Measurements from ENCODE around the gene MTURN.

Gene MTURN

DNA sequence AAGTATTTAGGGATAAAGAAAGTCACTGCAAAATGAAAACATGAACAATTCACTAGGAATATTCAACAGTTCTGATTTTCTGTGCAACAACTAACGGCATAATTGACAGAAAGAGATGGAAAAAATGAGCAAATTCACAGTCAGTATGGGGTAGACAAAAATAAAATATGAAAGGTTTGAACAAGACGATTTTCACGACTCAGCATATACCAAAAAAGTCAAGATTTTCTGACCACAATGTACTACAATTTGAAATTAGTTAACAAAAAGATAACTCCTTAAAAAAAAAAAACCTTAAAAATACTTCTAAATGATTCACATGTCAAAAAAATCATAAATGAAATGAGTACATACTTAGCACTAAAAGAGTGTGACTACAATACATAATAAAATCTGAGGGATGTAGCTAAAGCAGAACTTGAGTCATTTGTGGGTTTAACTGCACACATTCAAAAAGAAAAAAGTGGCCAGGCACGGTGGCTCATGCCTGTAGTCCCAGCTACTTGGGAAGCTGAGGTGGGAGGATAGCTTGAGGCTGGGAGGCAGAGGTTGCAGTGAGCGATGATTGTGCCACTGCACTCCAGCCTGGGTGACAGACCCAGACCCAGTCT, 22.6 kb upstream of the MTURN start:
- H3K36me3 ChIP-seq (ENCODE audit: control insufficient read depth, insufficient read depth, low read length) = peaks cover 3% of the 10 kb centered on the region
- H3K9me3 ChIP-seq (ENCODE audit: control insufficient read depth, low read length) = peaks cover 11% of the 10 kb centered on the region
- H3K4me3 ChIP-seq (ENCODE audit: extremely low read depth, insufficient read depth, low read length, poor library complexity, severe bottlenecking) = no peak overlapping the region
- no peak overlapping the region for H3K27ac ChIP-seq (ENCODE audit: low read depth, low read length, severe bottlenecking)
- H3K4me1 ChIP-seq (ENCODE audit: control insufficient read depth, insufficient read depth, low read length, poor library complexity, severe bottlenecking) = no peaks in the 10 kb centered on the region
- 100% methylated on average over 1 of the region's 5 CpGs; no CpG with 5 or more reads in 1 of the 2 experiments for WGBS, 2 experiments (ENCODE audit: insufficient coverage in 2 of 2)

DNA sequence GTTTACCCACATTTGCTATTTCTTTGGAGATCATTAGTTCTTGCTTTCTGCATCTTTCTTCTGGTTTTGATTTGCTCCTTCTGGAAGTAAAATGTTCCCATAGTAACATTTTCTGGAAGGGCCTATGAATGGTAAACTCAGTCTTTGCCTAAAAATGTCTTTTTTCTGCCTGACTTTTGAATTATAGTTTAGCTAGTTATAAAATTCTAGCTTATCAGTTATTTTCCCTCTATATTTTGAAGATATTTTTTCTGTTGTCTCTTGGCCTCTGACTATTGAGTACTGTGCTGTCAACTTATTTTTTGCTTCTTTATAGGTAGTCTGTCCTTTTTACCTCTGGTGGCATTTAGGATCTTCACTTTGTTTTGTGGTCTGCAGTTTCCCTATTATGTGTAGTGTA, 21.6 kb upstream of the MTURN start:
- Histone ChIP-seq H3K9me3 (ENCODE audit: control insufficient read depth, low read length) (peaks cover 11% of the 10 kb centered on the region), H3K4me3 (ENCODE audit: extremely low read depth, insufficient read depth, low read length, poor library complexity, severe bottlenecking) (no peak overlapping the region)

DNA sequence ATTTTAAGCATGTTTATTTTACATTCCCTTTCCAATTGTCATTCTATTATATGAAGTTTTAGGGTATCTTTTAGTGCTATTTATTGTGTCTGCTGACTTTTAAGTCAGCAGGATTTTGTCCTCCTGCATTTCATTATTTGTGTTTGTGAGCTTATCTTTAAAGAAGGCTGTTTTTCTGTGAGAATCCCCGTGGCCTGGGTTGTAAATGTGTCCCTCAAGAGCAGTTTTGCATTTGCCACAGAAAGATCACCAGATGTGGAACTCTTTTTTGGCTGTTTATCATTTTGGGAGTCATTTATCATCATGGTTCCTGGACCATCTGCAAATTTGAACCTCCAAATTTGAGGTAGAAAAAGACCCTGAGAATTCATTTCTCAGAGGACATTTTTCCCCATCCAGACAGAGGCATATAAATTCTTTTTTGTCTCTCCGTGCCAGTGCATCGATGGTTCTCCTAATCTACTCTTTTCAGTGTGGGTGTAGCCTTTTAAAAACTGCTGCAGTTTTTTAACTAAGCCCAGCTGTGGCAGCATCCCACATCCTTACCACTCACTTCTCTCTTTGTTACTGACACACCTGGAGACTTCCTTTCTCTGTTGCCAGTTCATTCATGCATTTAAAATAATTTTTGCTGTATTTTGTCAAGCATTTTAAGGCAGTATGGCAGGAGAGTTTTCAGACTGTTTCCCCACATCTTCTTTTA, 20.1 kb upstream of the MTURN start:
- Histone ChIP-seq H3K36me3 (ENCODE audit: control insufficient read depth, insufficient read depth, low read length) (no peaks in the 10 kb centered on the region), H3K27ac (ENCODE audit: low read depth, low read length, severe bottlenecking) (no peak overlapping the region), H3K4me3 (ENCODE audit: extremely low read depth, insufficient read depth, low read length, poor library complexity, severe bottlenecking) (no peak overlapping the region), H3K4me1 (ENCODE audit: control insufficient read depth, insufficient read depth, low read length, poor library complexity, severe bottlenecking) (no peaks in the 10 kb centered on the region), H3K9me3 (ENCODE audit: control insufficient read depth, low read length) (peaks cover 11% of the 10 kb centered on the region)
- 93 to 100% methylated on average over 1 to 2 of the region's 3 CpGs for WGBS, 2 experiments (ENCODE audit: insufficient coverage in 2 of 2)

More for the DNA sequence above, 21.6 kb upstream of the MTURN start:
- H3K36me3 ChIP-seq (ENCODE audit: control insufficient read depth, insufficient read depth, low read length) = peaks cover 3% of the 10 kb centered on the region
- no peaks in the 10 kb centered on the region for H3K4me1 ChIP-seq (ENCODE audit: control insufficient read depth, insufficient read depth, low read length, poor library complexity, severe bottlenecking)
- no peak overlapping the region for H3K27ac ChIP-seq (ENCODE audit: low read depth, low read length, severe bottlenecking)

DNA sequence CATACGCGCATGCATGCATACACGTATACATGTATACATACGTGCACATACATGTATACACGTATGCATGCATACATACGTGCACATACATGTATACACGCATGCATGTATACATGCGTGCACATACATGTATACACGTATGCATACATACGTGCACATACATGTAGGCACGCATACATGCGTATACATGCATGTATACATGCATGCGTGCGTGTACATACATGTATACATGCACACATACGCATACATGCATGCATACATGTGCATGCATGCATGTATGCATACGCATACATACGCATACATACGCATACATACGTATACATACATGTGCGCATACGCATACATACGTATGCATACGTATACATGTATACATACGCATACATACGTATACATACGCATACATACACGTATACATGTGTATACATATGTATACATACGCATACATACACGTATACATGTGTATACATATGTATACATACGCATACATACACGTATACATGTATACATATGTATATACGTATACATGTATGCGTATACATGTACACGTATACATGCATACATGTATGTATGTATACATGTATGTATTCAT, 19.0 kb upstream of the MTURN start:
- no peak overlapping the region for H3K4me3 ChIP-seq (ENCODE audit: extremely low read depth, insufficient read depth, low read length, poor library complexity, severe bottlenecking)
- 89 to 91% methylated on average over 27 of the region's 34 CpGs for WGBS, 2 experiments (ENCODE audit: insufficient coverage in 2 of 2)
- H3K27ac ChIP-seq (ENCODE audit: low read depth, low read length, severe bottlenecking) = no peak overlapping the region
- H3K4me1 ChIP-seq (ENCODE audit: control insufficient read depth, insufficient read depth, low read length, poor library complexity, severe bottlenecking) = no peaks in the 10 kb centered on the region
- H3K36me3 ChIP-seq (ENCODE audit: control insufficient read depth, insufficient read depth, low read length) = no peaks in the 10 kb centered on the region
- peaks cover 11% of the 10 kb centered on the region for H3K9me3 ChIP-seq (ENCODE audit: control insufficient read depth, low read length)

DNA sequence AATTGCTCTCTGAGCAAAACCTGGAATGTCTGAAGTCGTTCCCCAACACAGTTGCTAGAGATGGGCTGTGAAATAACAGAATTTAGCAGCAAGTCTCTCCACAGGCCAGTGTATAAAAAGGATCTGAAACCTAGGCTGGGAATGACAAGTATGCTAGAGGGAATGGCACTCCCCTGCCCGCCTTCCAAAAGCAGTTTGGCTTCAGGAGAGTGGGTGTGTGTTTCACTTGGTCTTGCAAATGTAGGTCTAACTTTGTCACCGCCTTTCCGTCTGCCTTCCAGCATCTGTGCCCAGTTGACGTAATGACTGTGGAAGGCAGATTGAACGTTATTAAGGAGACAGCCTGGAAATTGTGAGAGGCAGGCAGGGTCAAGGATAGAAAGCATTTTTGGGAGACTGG, 18.0 kb upstream of the MTURN start:
- no peak overlapping the region for H3K4me3 ChIP-seq (ENCODE audit: extremely low read depth, insufficient read depth, low read length, poor library complexity, severe bottlenecking)
- H3K27ac ChIP-seq (ENCODE audit: low read depth, low read length, severe bottlenecking) = no peak overlapping the region
- no peaks in the 10 kb centered on the region for H3K4me1 ChIP-seq (ENCODE audit: control insufficient read depth, insufficient read depth, low read length, poor library complexity, severe bottlenecking)
- H3K36me3 ChIP-seq (ENCODE audit: control insufficient read depth, insufficient read depth, low read length) = no peaks in the 10 kb centered on the region
- WGBS, 2 experiments (ENCODE audit: insufficient coverage in 2 of 2) = 79 to 80% methylated on average over 4 to 6 of the region's 6 CpGs
- H3K9me3 ChIP-seq (ENCODE audit: control insufficient read depth, low read length) = peaks cover 11% of the 10 kb centered on the region

DNA sequence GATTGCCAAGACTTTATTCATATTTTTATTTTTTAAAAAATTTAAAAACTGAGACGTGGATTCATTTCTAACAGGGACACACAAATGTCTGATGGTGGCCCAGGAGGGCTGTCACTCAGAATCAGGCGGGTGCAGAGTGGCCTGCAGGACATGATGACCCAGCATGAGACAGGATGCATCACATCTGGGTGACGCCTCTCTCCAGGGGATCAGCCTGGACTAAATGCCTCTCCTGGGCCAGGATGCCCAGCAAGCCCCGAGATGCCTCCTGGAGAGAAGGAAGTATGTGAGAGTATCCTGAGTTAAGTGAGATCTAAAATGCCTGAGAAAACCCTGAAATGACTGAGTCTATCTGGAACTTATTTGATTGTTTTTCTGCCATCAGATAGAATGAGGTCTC, 16.9 kb upstream of the MTURN start:
- Histone ChIP-seq H3K36me3 (ENCODE audit: control insufficient read depth, insufficient read depth, low read length) (no peaks in the 10 kb centered on the region), H3K4me1 (ENCODE audit: control insufficient read depth, insufficient read depth, low read length, poor library complexity, severe bottlenecking) (no peaks in the 10 kb centered on the region), H3K4me3 (ENCODE audit: extremely low read depth, insufficient read depth, low read length, poor library complexity, severe bottlenecking) (no peak overlapping the region), H3K9me3 (ENCODE audit: control insufficient read depth, low read length) (peaks cover 10% of the 10 kb centered on the region), H3K27ac (ENCODE audit: low read depth, low read length, severe bottlenecking) (no peak overlapping the region)
- 83 to 88% methylated on average over 3 to 4 of the region's 4 CpGs for WGBS, 2 experiments (ENCODE audit: insufficient coverage in 2 of 2)

DNA sequence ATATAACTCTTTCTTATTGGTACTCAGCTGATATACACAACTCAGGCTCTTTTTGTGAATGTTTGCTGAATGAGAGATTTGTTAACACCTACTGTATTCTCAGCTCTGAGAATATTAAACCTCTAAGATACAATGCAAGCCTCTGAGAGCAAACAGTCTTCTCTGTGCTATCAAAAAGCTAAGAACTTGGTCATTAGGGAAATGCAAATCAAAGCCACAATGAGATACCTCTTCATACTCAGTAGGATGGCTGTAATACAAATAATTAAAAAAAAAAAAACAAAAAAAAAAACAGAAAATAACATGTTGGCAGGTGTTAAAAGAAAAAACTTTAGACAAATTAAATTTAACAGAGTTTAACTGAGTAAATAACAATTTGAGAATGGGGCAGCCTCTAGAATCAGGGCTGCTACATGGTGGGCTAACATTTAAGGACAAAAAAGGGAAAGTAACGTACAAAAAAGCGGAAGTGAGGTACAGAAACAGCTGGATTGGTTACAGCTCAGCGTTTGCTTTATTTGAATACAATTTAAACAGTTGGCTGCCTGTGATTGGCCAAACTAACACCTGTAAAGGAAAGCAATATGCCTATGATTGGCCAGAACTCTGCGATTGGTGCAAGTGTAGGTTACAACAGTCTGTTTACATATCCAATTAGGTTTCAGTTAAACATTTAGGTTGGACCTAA, 14.8 kb upstream of the MTURN start:
- no peak overlapping the region for H3K4me3 ChIP-seq (ENCODE audit: extremely low read depth, insufficient read depth, low read length, poor library complexity, severe bottlenecking)
- H3K27ac ChIP-seq (ENCODE audit: low read depth, low read length, severe bottlenecking) = no peak overlapping the region
- no peaks in the 10 kb centered on the region for H3K4me1 ChIP-seq (ENCODE audit: control insufficient read depth, insufficient read depth, low read length, poor library complexity, severe bottlenecking)
- no peaks in the 10 kb centered on the region for H3K36me3 ChIP-seq (ENCODE audit: control insufficient read depth, insufficient read depth, low read length)
- WGBS, 2 experiments (ENCODE audit: insufficient coverage in 2 of 2) = 87 to 97% methylated on average over 3 of the region's 4 CpGs
- peaks cover 5% of the 10 kb centered on the region for H3K9me3 ChIP-seq (ENCODE audit: control insufficient read depth, low read length)

DNA sequence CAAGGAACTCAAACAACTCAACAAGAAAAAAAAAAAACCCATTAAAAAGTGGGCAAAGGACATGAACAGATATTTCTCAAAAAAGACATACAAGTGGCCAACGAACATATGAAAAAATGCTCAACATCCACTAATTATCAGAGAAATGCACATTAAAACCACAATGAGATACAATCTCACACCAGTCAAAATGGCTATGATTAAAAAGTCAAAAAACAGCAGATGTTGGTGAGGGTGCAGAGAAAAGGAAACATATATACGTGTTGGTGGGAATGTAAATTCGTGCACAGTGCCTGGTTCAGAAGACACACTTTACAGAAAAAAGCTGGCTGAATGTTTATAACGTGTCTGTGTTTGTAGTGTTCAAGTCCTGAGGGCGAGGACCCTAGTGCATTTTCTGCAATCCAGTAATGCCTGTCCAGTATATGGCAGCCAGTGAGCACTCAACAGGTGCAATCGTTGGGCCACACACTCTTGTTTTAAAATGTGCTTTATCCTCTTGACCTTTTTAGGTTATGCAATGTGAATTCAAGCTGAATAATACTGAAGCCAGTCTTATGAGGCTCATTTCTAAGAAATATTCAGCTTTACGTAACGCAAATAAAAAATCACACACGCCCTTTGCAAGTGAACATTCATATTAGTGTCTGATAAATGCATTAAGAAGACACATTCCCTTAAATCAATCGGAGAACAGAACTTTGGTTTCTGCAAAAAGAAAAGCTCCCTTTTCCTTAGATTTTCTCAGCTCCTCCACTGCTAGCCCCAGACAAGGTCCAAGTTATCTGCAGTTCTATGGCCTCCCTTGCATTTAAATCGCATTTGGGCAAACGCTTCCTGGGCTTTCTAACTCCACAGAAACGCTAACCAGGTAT, 813 bp upstream of the MTURN start:
- Histone ChIP-seq H3K9me3 (ENCODE audit: control insufficient read depth, low read length) (no peaks in the 10 kb centered on the region), H3K4me1 (ENCODE audit: control insufficient read depth, insufficient read depth, low read length, poor library complexity, severe bottlenecking) (no peaks in the 10 kb centered on the region), H3K4me3 (ENCODE audit: extremely low read depth, insufficient read depth, low read length, poor library complexity, severe bottlenecking) (peak overlapping the region; percentile 73), H3K36me3 (ENCODE audit: control insufficient read depth, insufficient read depth, low read length) (no peaks in the 10 kb centered on the region), H3K27ac (ENCODE audit: low read depth, low read length, severe bottlenecking) (peak overlapping the region; percentile 3)
- 47 to 49% methylated on average over 9 to 10 of the region's 13 CpGs for WGBS, 2 experiments (ENCODE audit: insufficient coverage in 2 of 2)

DNA sequence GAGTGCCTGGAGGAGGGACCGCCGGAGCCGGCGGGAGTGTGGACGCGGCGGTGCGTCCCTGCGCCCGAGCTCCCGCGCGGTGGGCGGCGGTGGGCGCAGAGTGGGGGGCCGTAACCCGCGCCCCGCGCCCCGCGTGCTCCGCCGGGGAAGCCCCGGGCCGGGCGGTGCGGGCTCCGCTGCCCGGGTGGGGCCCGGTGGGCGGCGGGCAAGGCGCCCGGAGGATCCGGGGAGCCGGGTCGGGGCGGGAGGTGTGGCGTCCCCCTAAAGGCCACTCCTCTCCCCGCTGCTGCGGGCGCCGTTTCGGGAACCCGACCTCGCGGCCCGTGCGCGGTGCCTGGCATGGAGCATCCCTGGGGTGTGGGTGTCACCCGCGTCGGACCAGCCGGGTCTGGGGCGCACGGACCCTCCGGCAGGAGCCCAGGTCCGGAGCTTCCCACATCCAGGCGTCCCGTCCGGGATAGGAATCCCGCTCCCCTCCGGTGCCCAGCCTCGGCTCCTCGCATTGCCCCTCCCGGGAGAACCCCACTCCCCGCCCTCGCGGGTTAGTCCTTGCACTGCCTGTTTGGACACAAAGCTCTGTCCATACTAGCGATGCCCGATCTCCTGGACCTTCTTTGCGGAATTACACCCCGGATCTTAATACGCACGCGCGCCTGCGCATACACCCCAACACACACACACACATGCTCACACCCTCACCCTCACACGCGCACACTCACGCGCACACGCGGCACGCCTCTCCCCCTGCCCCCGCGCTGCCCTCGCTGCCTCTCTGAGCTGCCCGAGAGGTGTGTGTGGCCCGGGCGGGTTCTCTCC, 723 bp downstream of the MTURN start:
- Histone ChIP-seq H3K9me3 (ENCODE audit: control insufficient read depth, low read length) (no peaks in the 10 kb centered on the region), H3K27ac (ENCODE audit: low read depth, low read length, severe bottlenecking) (no peak overlapping the region), H3K4me1 (ENCODE audit: control insufficient read depth, insufficient read depth, low read length, poor library complexity, severe bottlenecking) (no peaks in the 10 kb centered on the region), H3K4me3 (ENCODE audit: extremely low read depth, insufficient read depth, low read length, poor library complexity, severe bottlenecking) (peak overlapping the region; percentile 73), H3K36me3 (ENCODE audit: control insufficient read depth, insufficient read depth, low read length) (peaks cover 3% of the 10 kb centered on the region)
- WGBS, 2 experiments (ENCODE audit: insufficient coverage in 2 of 2) = 0 to 1% methylated on average over 64 to 72 of the region's 93 CpGs

All from mesodermal cell (in vitro differentiated cells).